ENCODE measurements around the gene WNT6. TPM values are rescaled to one million over a fixed set of nuclear protein-coding genes. Genes with fewer than 3 reads are reported as not detected.

WNT6 gene
- polyA plus RNA-seq, 6 donors from 2014 or later: 0.44 to 0.79 (median 0.57) TPM; not detected in 2

DNA sequence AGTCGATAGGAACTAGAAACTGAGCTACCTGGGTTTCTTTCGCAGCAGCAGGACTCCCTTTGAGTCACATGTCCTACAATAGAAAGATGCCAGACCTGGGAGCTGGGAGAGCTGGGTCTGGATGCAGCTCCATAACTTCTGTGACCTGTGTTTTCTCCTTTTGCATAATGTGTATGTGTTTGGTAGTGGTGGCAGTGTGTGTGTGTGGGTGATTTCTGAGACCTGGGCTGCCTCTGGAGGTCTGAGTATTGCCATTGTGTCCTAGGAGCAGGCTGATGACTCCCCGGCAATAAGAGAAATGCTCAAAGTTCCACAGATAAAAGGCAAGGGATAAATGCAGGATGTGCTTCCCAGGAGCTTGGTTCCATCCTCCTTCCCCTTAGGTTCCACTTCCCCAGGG lies 27.5 kb downstream of the WNT6 start:
- no peaks in the 10 kb centered on the region for H3K36me3 Mint-ChIP-seq
- no peak for ATAC-seq (ENCODE audit: low read depth in 2 of 2)
- H3K4me1 Mint-ChIP-seq: peaks cover 48 to 70% (median 66%) of the 10 kb centered on the region in 3 donors
- H3K4me3 Mint-ChIP-seq: peak overlapping the region in 2 of 8 donors; percentile 29 to 65
- H3K27ac Mint-ChIP-seq: peak overlapping the region in 3 of 6 donors; percentile 43 to 79 (median 63)
- DNase-seq: no peak
- H3K9me3 Mint-ChIP-seq: no peaks in the 10 kb centered on the region
- no peaks in the 10 kb centered on the region for H3K27me3 Mint-ChIP-seq

DNA sequence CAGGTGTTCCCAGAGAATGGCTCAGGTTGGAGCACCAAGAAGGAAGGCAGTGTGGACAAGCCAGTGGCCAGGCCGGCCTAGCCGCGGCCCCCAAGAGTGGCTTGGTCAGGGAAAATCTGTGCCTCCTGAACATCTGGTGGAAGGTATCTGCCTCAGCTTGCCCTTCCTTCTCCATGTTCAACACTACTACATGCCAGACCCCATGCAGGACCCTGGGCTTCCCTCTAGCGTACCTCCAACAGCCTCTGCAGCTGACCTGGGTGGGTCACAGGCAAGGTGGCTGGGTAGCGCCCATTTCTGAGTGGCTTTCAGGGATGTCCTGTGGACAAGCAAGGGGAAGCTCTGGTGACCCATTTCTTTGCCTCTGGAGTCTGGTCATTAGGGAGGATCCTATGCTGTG lies 28.7 kb downstream of the WNT6 start:
- H3K4me1 Mint-ChIP-seq: peaks cover 43 to 69% (median 63%) of the 10 kb centered on the region in 3 donors
- DNase-seq (no peak), ATAC-seq (ENCODE audit: low read depth in 2 of 2) (no peak)
- H3K36me3 Mint-ChIP-seq: no peaks in the 10 kb centered on the region
- H3K9me3 Mint-ChIP-seq: no peaks in the 10 kb centered on the region
- no peaks in the 10 kb centered on the region for H3K27me3 Mint-ChIP-seq
- peak overlapping the region in 1 of 6 donors; percentile 19 for H3K27ac Mint-ChIP-seq
- H3K4me3 Mint-ChIP-seq: no peak overlapping the region

DNA sequence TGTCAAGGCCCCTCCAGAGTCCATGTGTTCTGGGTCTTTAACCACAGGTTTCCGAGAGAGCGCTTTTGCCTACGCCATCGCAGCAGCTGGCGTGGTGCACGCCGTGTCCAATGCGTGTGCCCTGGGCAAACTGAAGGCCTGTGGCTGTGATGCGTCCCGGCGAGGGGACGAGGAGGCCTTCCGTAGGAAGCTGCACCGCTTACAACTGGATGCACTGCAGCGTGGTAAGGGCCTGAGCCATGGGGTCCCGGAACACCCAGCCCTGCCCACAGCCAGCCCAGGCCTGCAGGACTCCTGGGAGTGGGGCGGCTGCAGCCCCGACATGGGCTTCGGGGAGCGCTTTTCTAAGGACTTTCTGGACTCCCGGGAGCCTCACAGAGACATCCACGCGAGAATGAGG lies 30.3 kb downstream of the WNT6 start:
- no peak for DNase-seq
- Mint-ChIP-seq H3K27me3 (no peaks in the 10 kb centered on the region), H3K36me3 (no peaks in the 10 kb centered on the region), H3K27ac (peak overlapping the region in 3 of 6 donors; percentile 26 to 99 (median 38)), H3K4me3 (no peak overlapping the region), H3K9me3 (no peaks in the 10 kb centered on the region), H3K4me1 (peaks cover 49 to 72% (median 72%) of the 10 kb centered on the region in 3 donors)
- no peak for ATAC-seq (ENCODE audit: low read depth in 2 of 2)

DNA sequence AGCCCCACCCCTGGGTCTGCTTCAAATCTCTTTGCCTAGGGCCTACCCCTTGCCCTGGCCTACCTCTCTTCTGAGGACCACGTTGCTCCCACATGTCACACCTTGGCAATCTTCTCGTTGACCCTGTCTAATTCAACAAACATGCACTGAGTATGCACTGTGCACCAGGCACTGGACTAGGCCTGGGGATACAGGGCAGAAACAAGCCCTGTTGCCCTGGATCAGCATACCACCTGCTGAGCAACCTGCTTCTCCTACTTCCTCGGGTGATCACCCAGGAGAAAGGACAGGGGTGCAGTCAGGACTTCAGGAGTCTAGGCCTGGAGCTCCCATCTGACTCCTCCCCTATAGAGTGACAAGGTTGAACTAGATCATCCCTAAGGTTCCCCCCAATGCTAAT lies 30.8 kb downstream of the WNT6 start:
- Mint-ChIP-seq H3K9me3 (no peaks in the 10 kb centered on the region), H3K27me3 (no peaks in the 10 kb centered on the region), H3K27ac (peak overlapping the region in 5 of 6 donors; percentile 97 to 100 (median 99)), H3K4me3 (peak overlapping the region in 1 of 8 donors; percentile 35), H3K4me1 (peaks cover 48 to 72% (median 72%) of the 10 kb centered on the region in 3 donors), H3K36me3 (no peaks in the 10 kb centered on the region)
- ATAC-seq (ENCODE audit: low read depth in 2 of 2) (no peak), DNase-seq (no peak)

DNA sequence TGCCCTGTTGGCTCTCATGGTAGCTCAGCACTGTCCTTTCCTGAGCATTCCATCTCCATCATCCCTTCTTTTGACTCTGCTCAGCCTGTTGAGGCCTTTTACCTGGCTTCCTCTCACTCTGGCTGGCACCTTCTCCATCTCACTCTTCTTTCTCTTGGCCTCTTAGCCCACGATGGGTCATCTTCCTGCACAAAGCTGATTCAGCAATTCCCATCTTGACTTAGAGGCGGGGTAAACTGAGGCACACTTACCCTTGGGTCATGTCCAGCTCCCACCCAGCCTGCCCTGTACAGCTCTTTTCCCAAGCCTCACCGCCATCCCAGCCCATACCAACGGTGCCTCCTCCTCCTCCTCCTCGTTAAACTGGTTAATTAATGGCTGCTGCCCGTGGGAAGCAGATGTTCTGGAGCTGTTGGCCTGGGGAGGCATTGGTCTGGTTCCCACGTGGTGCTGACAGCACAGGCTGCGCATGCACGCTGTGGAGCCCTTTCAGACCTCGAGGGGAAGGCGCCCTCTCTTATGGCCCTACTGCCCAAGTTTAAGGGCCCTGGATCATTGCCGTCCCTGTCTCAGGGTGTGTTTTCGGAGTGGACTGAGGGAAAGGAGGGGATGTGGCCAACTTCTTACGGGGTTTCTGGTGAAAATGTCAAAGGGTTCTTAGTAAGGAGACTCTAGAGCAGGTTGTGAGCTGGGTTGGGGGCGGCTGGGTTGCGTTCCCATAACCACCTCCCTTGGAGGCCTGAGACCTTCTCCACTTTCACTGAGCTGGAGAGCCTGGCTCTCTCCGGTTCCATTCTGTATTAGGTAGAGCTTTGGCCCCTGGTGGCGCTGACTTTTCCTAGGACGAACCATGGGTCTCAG lies 31.9 kb downstream of the WNT6 start:
- Mint-ChIP-seq H3K4me3 (peak overlapping the region; percentile 59 to 91 (median 83)), H3K36me3 (no peaks in the 10 kb centered on the region), H3K27me3 (no peaks in the 10 kb centered on the region), H3K27ac (peak overlapping the region; percentile 97 to 100 (median 99)), H3K4me1 (peaks cover 50 to 72% (median 72%) of the 10 kb centered on the region in 3 donors), H3K9me3 (no peaks in the 10 kb centered on the region)
- DNase-seq (no peak), ATAC-seq (ENCODE audit: low read depth in 2 of 2) (no peak)

DNA sequence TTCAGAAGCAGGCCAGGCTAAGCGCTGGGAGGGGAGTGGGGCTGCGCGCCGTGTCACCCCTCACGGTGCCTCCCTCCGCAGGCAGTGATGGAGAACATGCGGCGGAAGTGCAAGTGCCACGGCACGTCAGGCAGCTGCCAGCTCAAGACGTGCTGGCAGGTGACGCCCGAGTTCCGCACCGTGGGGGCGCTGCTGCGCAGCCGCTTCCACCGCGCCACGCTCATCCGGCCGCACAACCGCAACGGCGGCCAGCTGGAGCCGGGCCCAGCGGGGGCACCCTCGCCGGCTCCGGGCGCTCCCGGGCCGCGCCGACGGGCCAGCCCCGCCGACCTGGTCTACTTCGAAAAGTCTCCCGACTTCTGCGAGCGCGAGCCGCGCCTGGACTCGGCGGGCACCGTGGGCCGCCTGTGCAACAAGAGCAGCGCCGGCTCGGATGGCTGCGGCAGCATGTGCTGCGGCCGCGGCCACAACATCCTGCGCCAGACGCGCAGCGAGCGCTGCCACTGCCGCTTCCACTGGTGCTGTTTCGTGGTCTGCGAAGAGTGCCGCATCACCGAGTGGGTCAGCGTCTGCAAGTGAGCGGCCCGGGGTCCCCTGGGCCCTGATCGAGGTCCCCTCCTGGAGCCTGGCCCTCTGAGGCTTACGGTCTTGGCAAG lies 33.2 kb downstream of the WNT6 start:
- Mint-ChIP-seq H3K9me3 (no peaks in the 10 kb centered on the region), H3K36me3 (no peaks in the 10 kb centered on the region), H3K27ac (peak overlapping the region; percentile 97 to 100 (median 100)), H3K4me1 (peaks cover 54 to 62% (median 59%) of the 10 kb centered on the region in 3 donors), H3K27me3 (no peaks in the 10 kb centered on the region), H3K4me3 (peak overlapping the region; percentile 78 to 94 (median 88))
- peak; percentile 97 for DNase-seq
- ATAC-seq (ENCODE audit: low read depth in 2 of 2): peak; percentile 64 to 65

DNA sequence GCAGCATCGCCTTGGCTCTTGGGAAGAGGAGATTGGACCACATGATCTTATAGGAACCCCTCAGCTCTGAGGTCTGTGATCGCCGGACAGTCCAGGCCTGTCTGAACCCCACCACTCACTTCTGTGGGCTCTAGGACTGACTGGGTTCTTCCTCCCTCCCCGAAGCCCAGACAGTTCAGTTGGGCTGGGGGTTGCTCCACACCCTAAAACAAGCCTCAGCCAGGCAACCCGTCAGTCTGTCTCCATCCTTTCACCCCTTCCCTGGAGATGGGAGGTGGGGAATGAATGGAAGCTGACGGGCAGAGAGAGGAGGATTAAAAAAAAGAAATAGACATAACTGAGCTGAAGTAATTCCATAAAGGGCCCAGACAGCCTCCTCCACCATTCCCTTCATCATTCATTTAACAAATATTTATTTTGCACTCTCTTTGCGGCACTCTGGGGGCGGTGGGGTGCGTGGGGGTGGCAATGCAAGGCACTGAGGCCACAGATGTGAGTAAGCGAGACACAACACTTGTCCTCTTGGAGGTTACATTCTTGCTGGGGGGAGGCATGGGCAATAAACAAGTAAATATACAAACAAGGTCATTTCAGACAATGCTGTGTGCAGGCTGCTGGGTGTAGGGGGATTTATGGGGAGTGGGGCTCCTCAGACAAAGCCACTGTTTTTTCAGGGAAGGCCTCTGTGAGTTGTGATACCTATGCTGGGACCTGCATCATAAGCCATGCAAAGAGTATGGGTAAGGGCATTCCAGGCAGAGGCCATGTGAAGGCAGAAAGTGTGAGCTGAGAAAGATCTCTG lies 33.9 kb downstream of the WNT6 start:
- H3K9me3 Mint-ChIP-seq: no peaks in the 10 kb centered on the region
- H3K4me1 Mint-ChIP-seq: peaks cover 61 to 66% (median 63%) of the 10 kb centered on the region in 3 donors
- peaks cover 0 to 5% (median 0%) of the 10 kb centered on the region in 3 donors for H3K27me3 Mint-ChIP-seq
- peak overlapping the region; percentile 97 to 100 (median 100) for H3K27ac Mint-ChIP-seq
- no peak for DNase-seq
- ATAC-seq (ENCODE audit: low read depth in 2 of 2): no peak
- peak overlapping the region; percentile 77 to 94 (median 88) for H3K4me3 Mint-ChIP-seq
- no peaks in the 10 kb centered on the region for H3K36me3 Mint-ChIP-seq

DNA sequence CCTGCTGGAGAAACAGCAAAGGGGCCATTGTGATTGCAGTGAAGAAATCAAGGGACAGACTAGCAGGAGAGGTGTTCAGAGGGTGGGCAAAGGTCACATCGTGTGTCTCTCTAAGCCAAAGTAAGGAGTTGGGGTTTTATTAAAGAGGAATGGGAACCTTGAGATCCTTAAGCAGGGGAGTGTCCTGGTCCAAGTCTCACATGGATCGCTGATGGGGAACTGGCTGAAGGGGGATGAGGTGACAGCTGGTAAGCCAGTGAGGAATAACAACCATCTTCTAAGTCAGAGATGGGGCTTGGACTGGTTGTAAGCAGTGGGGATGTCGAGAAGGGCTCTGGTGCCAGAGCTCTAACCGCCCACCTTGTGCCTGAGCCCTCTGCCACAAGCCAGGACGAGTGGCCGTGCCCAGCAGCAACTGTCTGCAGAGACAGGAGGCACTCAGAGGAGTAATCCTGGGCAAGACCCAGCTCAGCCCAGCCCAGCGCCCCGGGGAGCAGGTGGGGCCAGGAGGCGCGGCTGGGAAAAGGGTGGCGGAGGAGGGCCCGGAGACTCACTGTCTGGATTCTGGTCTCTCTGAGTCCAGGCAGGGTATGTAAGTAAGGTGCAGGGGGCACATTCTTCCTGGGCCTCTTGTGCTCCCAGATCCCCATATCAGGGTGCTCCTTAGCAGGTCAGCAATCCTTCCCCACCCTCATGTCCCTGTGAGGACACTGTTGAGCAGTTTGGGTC lies 34.7 kb downstream of the WNT6 start:
- H3K36me3 Mint-ChIP-seq: no peaks in the 10 kb centered on the region
- ATAC-seq (ENCODE audit: low read depth in 2 of 2) (no peak), DNase-seq (no peak)
- H3K4me1 Mint-ChIP-seq: peaks cover 63 to 69% (median 66%) of the 10 kb centered on the region in 3 donors
- H3K27me3 Mint-ChIP-seq: peaks cover 0 to 7% (median 0%) of the 10 kb centered on the region in 3 donors
- peak overlapping the region; percentile 77 to 94 (median 88) for H3K4me3 Mint-ChIP-seq
- no peaks in the 10 kb centered on the region for H3K9me3 Mint-ChIP-seq
- peak overlapping the region; percentile 97 to 100 (median 100) for H3K27ac Mint-ChIP-seq

DNA sequence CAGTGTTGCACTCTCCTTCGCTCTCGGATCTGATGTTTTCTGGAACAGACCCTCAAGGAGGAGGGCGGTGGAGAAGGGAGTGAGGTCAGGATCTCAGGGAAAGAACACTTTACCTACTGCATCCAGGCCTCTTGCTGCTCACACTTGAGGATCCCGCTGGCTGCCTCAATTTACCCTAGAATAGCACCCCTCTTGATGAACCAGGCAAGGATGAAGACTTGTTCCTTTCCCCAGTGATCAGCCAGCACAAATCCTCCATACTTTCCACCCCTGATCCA lies 35.2 kb downstream of the WNT6 start:
- Mint-ChIP-seq H3K4me3 (peak overlapping the region; percentile 15 to 94 (median 84)), H3K27me3 (peaks cover 0 to 7% (median 0%) of the 10 kb centered on the region in 3 donors), H3K36me3 (no peaks in the 10 kb centered on the region), H3K4me1 (peaks cover 63 to 69% (median 66%) of the 10 kb centered on the region in 3 donors), H3K27ac (peak overlapping the region; percentile 97 to 100 (median 100)), H3K9me3 (no peaks in the 10 kb centered on the region)
- ATAC-seq (ENCODE audit: low read depth in 2 of 2) (no peak), DNase-seq (no peak)

DNA sequence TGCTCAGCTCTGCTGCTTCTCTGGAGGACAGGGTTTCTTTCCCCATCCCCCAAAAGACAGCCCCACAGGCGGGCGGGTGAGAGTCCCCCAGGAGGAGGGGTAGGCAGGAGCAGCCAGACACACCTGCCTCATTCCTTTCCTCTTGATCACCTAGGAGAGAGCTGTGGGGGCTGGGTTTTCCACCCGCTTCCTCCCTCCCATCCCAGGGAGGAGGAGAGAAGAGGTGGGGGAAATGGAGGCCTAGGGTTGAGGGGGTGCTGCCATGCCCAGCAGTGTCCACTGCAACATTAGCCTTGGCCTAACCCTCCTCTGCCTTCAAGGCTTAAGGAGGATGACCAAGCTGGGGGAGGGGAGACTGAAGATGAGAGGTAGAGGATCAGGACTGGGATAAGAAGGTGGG lies 35.7 kb downstream of the WNT6 start:
- Mint-ChIP-seq H3K36me3 (no peaks in the 10 kb centered on the region), H3K27ac (peak overlapping the region; percentile 97 to 100 (median 100)), H3K9me3 (no peaks in the 10 kb centered on the region), H3K27me3 (peaks cover under 1 to 8% (median 5%) of the 10 kb centered on the region in 3 donors), H3K4me3 (peak overlapping the region in 7 of 8 donors; percentile 76 to 93 (median 85)), H3K4me1 (peaks cover 63 to 69% (median 66%) of the 10 kb centered on the region in 3 donors)
- ATAC-seq (ENCODE audit: low read depth in 2 of 2) (no peak), DNase-seq (no peak)

DNA sequence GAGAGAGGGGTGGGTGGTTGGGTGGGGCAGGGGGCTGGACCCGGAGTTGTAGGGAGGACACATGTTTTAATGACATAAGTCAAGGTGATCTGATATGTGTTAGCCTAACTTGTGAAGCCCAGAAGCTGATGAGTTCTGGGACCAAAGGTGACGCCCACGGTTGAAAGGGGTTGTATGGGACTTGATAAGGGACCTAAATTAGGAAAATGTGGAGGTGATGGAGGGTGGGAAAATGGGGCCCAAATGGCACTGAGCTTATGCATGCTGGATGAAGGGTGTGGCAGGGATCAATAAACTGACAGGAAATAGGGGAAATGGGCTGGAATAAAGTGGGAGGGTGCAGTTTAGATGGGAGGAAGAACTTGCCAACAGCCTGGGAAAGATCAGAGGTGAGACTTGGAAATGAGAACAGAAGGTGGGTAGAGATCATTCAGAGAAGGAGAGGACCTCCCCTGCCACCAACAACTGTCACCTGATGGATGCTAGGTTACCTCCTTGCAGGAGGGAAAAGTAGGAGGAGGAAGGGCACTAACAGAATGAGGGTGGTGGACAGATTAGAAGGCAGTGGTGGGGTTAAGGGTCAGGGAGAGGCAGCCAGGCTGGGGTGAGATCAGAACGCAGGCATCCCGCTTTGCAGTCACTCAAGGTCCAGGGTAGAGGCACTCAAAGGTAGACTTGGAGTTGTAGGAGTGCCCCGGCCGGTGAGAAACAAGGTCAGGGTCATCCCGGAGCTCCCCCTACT lies 36.3 kb downstream of the WNT6 start:
- peaks cover 61 to 68% (median 63%) of the 10 kb centered on the region in 3 donors for H3K4me1 Mint-ChIP-seq
- H3K27me3 Mint-ChIP-seq: peaks cover 7 to 14% (median 11%) of the 10 kb centered on the region in 3 donors

More for the DNA sequence above, 36.3 kb downstream of the WNT6 start:
- DNase-seq: no peak
- no peaks in the 10 kb centered on the region for H3K9me3 Mint-ChIP-seq
- ATAC-seq (ENCODE audit: low read depth in 2 of 2): no peak
- H3K36me3 Mint-ChIP-seq: no peaks in the 10 kb centered on the region
- H3K4me3 Mint-ChIP-seq: peak overlapping the region; percentile 76 to 94 (median 87)
- H3K27ac Mint-ChIP-seq: peak overlapping the region; percentile 97 to 100 (median 100)

Data from naive B cell (primary cell).